ENCODE results near the gene AASDHPPT. TPM values are rescaled to one million over a fixed set of nuclear protein-coding genes. Genes with fewer than 3 reads are reported as not detected.

Gene AASDHPPT
- total RNA-seq, 1 experiment from 2014 or later: 47.1 TPM

GRCh38 chr11:106061249-106061784, 16.1 kb upstream of the AASDHPPT start:
- TF ChIP-seq CTCF (conservative IDR thresholded peaks at IDR 0.05): no peak
- H4K5ac ChIP-seq (ENCODE audit: insufficient read length, low read depth, low read length): no peak overlapping the region

More at GRCh38 chr11:106061249-106061784, 16.1 kb upstream of the AASDHPPT start:
- Histone ChIP-seq H3K4me2 (ENCODE audit: insufficient read depth, insufficient read length, low read length) (no peak overlapping the region), H3K18ac (ENCODE audit: insufficient read length, low read depth, low read length) (no peak overlapping the region), H3K14ac (ENCODE audit: insufficient read depth, low read length) (no peak overlapping the region), H3K79me2 (ENCODE audit: insufficient read depth, low read length) (no peaks in the 10 kb centered on the region), H2BK20ac (ENCODE audit: low read depth, low read length, poor library complexity, severe bottlenecking) (no peak overlapping the region), H3K27ac (ENCODE audit: insufficient read length, low read depth, low read length) (no peak overlapping the region), H3K27me3 (ENCODE audit: insufficient read depth, low read length) (no peaks in the 10 kb centered on the region), H3T11ph (ENCODE audit: low read length) (no peak overlapping the region), H3K23me2 (ENCODE audit: insufficient read length, low read depth, low read length, poor library complexity, severe bottlenecking) (no peaks in the 10 kb centered on the region), H2BK120ac (ENCODE audit: low read depth, low read length, poor library complexity, severe bottlenecking) (no peak overlapping the region), H2BK15ac (ENCODE audit: low read depth, low read length) (no peak overlapping the region), H4K20me1 (ENCODE audit: control insufficient read depth, insufficient read depth, insufficient read length) (no peaks in the 10 kb centered on the region), H2BK5ac (ENCODE audit: insufficient read length, low read length) (no peak overlapping the region), H4K91ac (ENCODE audit: insufficient read length, low read depth, low read length) (no peak overlapping the region), H2BK12ac (ENCODE audit: insufficient read length, low read depth, low read length) (no peak overlapping the region), H3K9me3 (ENCODE audit: control insufficient read depth, low read depth, low read length) (no peaks in the 10 kb centered on the region), H3K23ac (ENCODE audit: insufficient read length, low read depth, low read length) (no peak overlapping the region), H3K56ac (ENCODE audit: insufficient read length, low read depth, low read length) (no peak overlapping the region), H3K4ac (ENCODE audit: low read depth, low read length) (no peak overlapping the region), H3K4me1 (ENCODE audit: insufficient read depth, low read length) (peaks cover 2% of the 10 kb centered on the region; the same call in 1 of the 2 replicates), H2AK5ac (ENCODE audit: insufficient read length, low read length) (no peak overlapping the region), H3K9ac (ENCODE audit: extremely low read depth, insufficient read length, low read length) (no peak overlapping the region), H3K79me1 (ENCODE audit: insufficient read depth, low read depth, low read length, poor library complexity, severe bottlenecking) (no peaks in the 10 kb centered on the region), H2AFZ (ENCODE audit: low read length) (no peak overlapping the region), H4K8ac (replicated peaks; ENCODE audit: insufficient read length, low read depth, low read length) (no peak overlapping the region)
- no peak for DNase-seq
- peak overlapping the region; percentile 68 to 88 (median 88); a peak in 4 of 7 replicates for H3K27ac Mint-ChIP-seq
- H3K4me1 Mint-ChIP-seq: peaks cover 13 to 14% of the 10 kb centered on the region in 2 experiments
- no peaks in the 10 kb centered on the region for H3K9me3 Mint-ChIP-seq
- no peaks in the 10 kb centered on the region for H3K27me3 Mint-ChIP-seq (ENCODE audit: low read depth)
- no peak overlapping the region for H3K4me3 Mint-ChIP-seq
- H3K36me3 Mint-ChIP-seq (ENCODE audit: insufficient read depth in 1 of 3, low read depth in 3 of 3): peaks cover 2 to 6% (median 3%) of the 10 kb centered on the region in 3 experiments; a peak in 5 of 7 replicates
